B cell (primary cell): ENCODE measurements around the gene CITED4. TPM values are rescaled to one million over a fixed set of nuclear protein-coding genes. Genes with fewer than 3 reads are reported as not detected.

Experiments used
- ATAC-seq: fragments of 200-7000 bp; cut with Tn5 transposase; one replicate; pipeline ENCODE4 v1.10.0; 2021; ENCODE audit warnings: low read depth, mild to moderate bottlenecking, moderate number of reproducible peaks, moderate library complexity
- CTCF ChIA-PET: fragments of 350-600 bp; sonication (Branson Sonifier 250); formaldehyde crosslinking; loops from one replicate; lab custom pipeline; 2021; ENCODE audit warnings: antibody characterized with exemption, inconsistent platforms; lab: Charles Lee
- POLR2A ChIA-PET: fragments of 350-600 bp; sonication (Branson Sonifier 250); formaldehyde crosslinking; loops from one replicate; lab custom pipeline; 2021; ENCODE audit warnings: antibody characterized with exemption; lab: Charles Lee
- DNase-seq: peaks from one replicate; pipeline ENCODE4 v3.0.0; 2013
- H2AFZ ChIP-seq: 2 replicates; pipeline ENCODE4 v1.6.1; 2012; ENCODE audit warnings: mild to moderate bottlenecking, low read depth, low read length; ENCODE audit not compliant: insufficient read depth, poor library complexity, severe bottlenecking
- H3K27ac ChIP-seq, 2 donors: 1 replicate in 1 of 2; 2 replicates in 1 of 2; pipeline ENCODE4 v1.5.1; 2012 to 2013; ENCODE audit warnings: low read length in 2 of 2, mild to moderate bottlenecking in 2 of 2, moderate library complexity in 1 of 2
- H3K27me3 ChIP-seq, 4 experiments: fragments of 200-600 bp in 1 of 4; sonication (generic) in 1 of 4; replicated peaks in 1 of 4; 1 replicate in 2 of 4; 2 replicates in 2 of 4; pipeline versions ENCODE4 v1.6.1 to v1.7.0; 2013 to 2016; ENCODE audit warnings: low read length in 3 of 4, mild to moderate bottlenecking in 2 of 4, mixed read lengths in 1 of 4, moderate library complexity in 1 of 4; ENCODE audit not compliant: insufficient read depth in 4 of 4, control insufficient read depth in 3 of 4; ENCODE audit errors: control extremely low read depth in 1 of 4
- H3K36me3 ChIP-seq, 2 experiments: replicated peaks in 1 of 2; 1 replicate in 1 of 2; 2 replicates in 1 of 2; pipeline versions ENCODE4 v1.6.1 to v1.7.1; 2013; ENCODE audit warnings: low read length in 1 of 2; ENCODE audit not compliant: insufficient read depth in 2 of 2, control insufficient read depth in 1 of 2; ENCODE audit errors: control extremely low read depth in 1 of 2, extremely low read depth in 1 of 2
- H3K4me1 ChIP-seq, 2 donors: fragments of 200-600 bp in 1 of 2; sonication (generic) in 1 of 2; 1 replicate in 1 of 2; 2 replicates in 1 of 2; pipeline versions ENCODE4 v1.5.1 to v1.6.1; 2013 to 2017; ENCODE audit warnings: low read length in 2 of 2; ENCODE audit not compliant: control insufficient read depth in 2 of 2, insufficient read depth in 2 of 2
- H3K4me2 ChIP-seq: replicated peaks from 2 replicates; pipeline ENCODE3; 2012; ENCODE audit warnings: mild to moderate bottlenecking, low read depth, low read length; ENCODE audit not compliant: poor library complexity, severe bottlenecking
- H3K4me3 ChIP-seq, 5 experiments: fragments of 200-600 bp in 1 of 5; sonication (generic) in 1 of 5; 1 replicate in 3 of 5; 2 replicates in 2 of 5; pipeline versions ENCODE4 v1.5.1 to v1.7.0; 2011 to 2016; ENCODE audit warnings: low read length in 4 of 5, mild to moderate bottlenecking in 4 of 5, low read depth in 2 of 5, control low read depth in 1 of 5, moderate library complexity in 1 of 5; ENCODE audit not compliant: insufficient read depth in 1 of 5; ENCODE audit errors: control extremely low read depth in 1 of 5, extremely low read depth in 1 of 5
- H3K79me2 ChIP-seq: fragments of 200-600 bp; sonication (generic); one replicate; pipeline ENCODE4 v1.6.0; 2016; ENCODE audit warnings: low read length; ENCODE audit not compliant: control insufficient read depth, insufficient read depth
- H3K9ac ChIP-seq: fragments of 200-600 bp; sonication (generic); 2 replicates; pipeline ENCODE4 v1.6.1; 2017; ENCODE audit warnings: mild to moderate bottlenecking, low read length, moderate library complexity
- H3K9me3 ChIP-seq, 3 donors: one replicate each; pipeline versions ENCODE4 v1.6.1 to v1.7.1; 2013; ENCODE audit warnings: low read length in 2 of 3; ENCODE audit not compliant: control insufficient read depth in 2 of 3, insufficient read depth in 1 of 3; ENCODE audit errors: control extremely low read depth in 1 of 3
- H4K20me1 ChIP-seq: 2 replicates; pipeline ENCODE4 v1.6.0; 2012; ENCODE audit warnings: mild to moderate bottlenecking, low read length; ENCODE audit not compliant: insufficient read depth, control insufficient read depth, poor library complexity, severe bottlenecking
- H3K27ac Mint-ChIP-seq: one replicate; pipeline ENCODE4 v1.8.0; 2021; ENCODE audit warnings: mixed read lengths
- H3K27me3 Mint-ChIP-seq: one replicate; pipeline ENCODE4 v1.8.0; 2021; ENCODE audit warnings: mixed read lengths
- H3K4me1 Mint-ChIP-seq: one replicate; pipeline ENCODE4 v1.8.0; 2021; ENCODE audit warnings: mixed read lengths
- H3K4me3 Mint-ChIP-seq: one replicate; pipeline ENCODE4 v1.8.0; 2021; ENCODE audit warnings: mixed read lengths
- H3K9me3 Mint-ChIP-seq: one replicate; pipeline ENCODE4 v1.8.0; 2022; ENCODE audit warnings: mixed read lengths; ENCODE audit not compliant: insufficient read depth
- CTCF ChIP-seq: fragments of 200-600 bp; IDR thresholded peaks from one replicate; pipeline ENCODE4 v1.8.0; 2022; ENCODE audit warnings: antibody characterized with exemption, mild to moderate bottlenecking
- EZH2 ChIP-seq: IDR thresholded peaks from 2 replicates; pipeline ENCODE4 v1.6.1; 2012; ENCODE audit warnings: borderline replicate concordance, low read depth, mild to moderate bottlenecking, moderate library complexity, low read length; ENCODE audit not compliant: insufficient read depth, poor library complexity, severe bottlenecking
- intact Hi-C: fragments of 100-400 bp; cut with micrococcal nuclease; formaldehyde crosslinking; loops from one replicate; pipeline ENCODE4 v1.10.0; 2022
- polyA plus RNA-seq: library from polyadenylated mRNA; depleted of rRNA; stranded (reverse); fragments of >200 nt; gene quantifications from 2 replicates; pipeline ENCODE4 v1.2.3, GENCODE V29; 2012
- total RNA-seq, 2 donors: library from RNA; stranded (reverse); fragments of 120-200 nt in 1 of 2; gene quantifications; 1 replicate in 1 of 2; 2 replicates in 1 of 2; pipeline versions ENCODE4 v1.2.3 to v1.2.4, GENCODE V29; 2013 to 2022

CITED4 gene
- total and polyA plus RNA-seq, 2 donors (not counting 1 experiment from before 2014, with no cell fraction given) = 3.2 to 5.6 TPM

GRCh38 chr1:40894455-40894854 lies 32.3 kb upstream of the CITED4 start:
- no peaks in the 10 kb centered on the region for H3K4me1 Mint-ChIP-seq
- Histone ChIP-seq H3K4me2 (no peak overlapping the region), H4K20me1 (no peaks in the 10 kb centered on the region), H3K27ac (no peak overlapping the region), H2AFZ (no peak overlapping the region), H3K4me3 (no peak overlapping the region), H3K36me3 (no peaks in the 10 kb centered on the region), H3K9me3 (peaks cover 0 to 15% (median 9%) of the 10 kb centered on the region in 3 donors), H3K4me1 (no peaks in the 10 kb centered on the region), H3K9ac (no peak overlapping the region), H3K79me2 (no peaks in the 10 kb centered on the region), H3K27me3 (peaks cover 0 to 5% (median 0%) of the 10 kb centered on the region in 4 experiments)
- intact Hi-C loops = no loop called here
- ATAC-seq (no peak), DNase-seq (no peak)
- H3K4me3 Mint-ChIP-seq = no peak overlapping the region
- peaks cover 11% of the 10 kb centered on the region for H3K9me3 Mint-ChIP-seq
- ChIA-PET POLR2A (no interaction called here), CTCF (no interaction called here)
- TF ChIP-seq CTCF = no peak
- TF ChIP-seq EZH2 = no peak
- H3K27ac Mint-ChIP-seq = no peak overlapping the region
- H3K27me3 Mint-ChIP-seq = peaks cover 6% of the 10 kb centered on the region

- Histone ChIP-seq H3K36me3 (no peaks in the 10 kb centered on the region), H3K79me2 (no peaks in the 10 kb centered on the region), H3K9me3 (peaks cover 0 to 15% (median 9%) of the 10 kb centered on the region in 3 donors), H4K20me1 (no peaks in the 10 kb centered on the region), H3K4me2 (no peak overlapping the region), H2AFZ (no peak overlapping the region), H3K4me1 (no peaks in the 10 kb centered on the region), H3K27me3 (peaks cover 0 to 5% (median 0%) of the 10 kb centered on the region in 4 experiments), H3K27ac (no peak overlapping the region), H3K4me3 (no peak overlapping the region), H3K9ac (no peak overlapping the region)
- no peak for TF ChIP-seq CTCF
- TF ChIP-seq EZH2 = no peak
- Mint-ChIP-seq H3K27ac (no peak overlapping the region), H3K9me3 (peaks cover 11% of the 10 kb centered on the region), H3K4me1 (no peaks in the 10 kb centered on the region), H3K4me3 (no peak overlapping the region), H3K27me3 (peaks cover 9% of the 10 kb centered on the region)
- ChIA-PET POLR2A (no interaction called here), CTCF (no interaction called here)
- intact Hi-C loops = no loop called here
- DNase-seq (no peak), ATAC-seq (no peak)
These were observed 31.8 kb upstream of the CITED4 start for GRCh38 chr1:40893946-40894345.
